ENCODE data around the gene SCTR.

The SCTR gene

GRCh38 chr2:119533560-119533959 is 9.3 kb upstream of the SCTR start:
- TF ChIP-seq CTCF (IDR thresholded peaks at IDR 0.05; ENCODE audit: insufficient read depth, low read length) = no peak
- no peak for TF ChIP-seq POLR2AphosphoS5 (IDR thresholded peaks at IDR 0.05; ENCODE audit: low read depth)
- Histone ChIP-seq H3K27me3 (ENCODE audit: insufficient read depth, poor library complexity, severe bottlenecking) (no peaks in the 10 kb centered on the region), H3K4me3 (replicated peaks; ENCODE audit: insufficient read depth, low read length) (no peak overlapping the region), H3K27ac (replicated peaks) (no peak overlapping the region)
- DNase-seq (ENCODE audit: low read depth in 1 of 2, low spot score in 1 of 2) = no peak

GRCh38 chr2:119531292-119531691 is 7.0 kb upstream of the SCTR start:
- H3K4me3 ChIP-seq (replicated peaks; ENCODE audit: insufficient read depth, low read length) = no peak overlapping the region
- H3K27ac ChIP-seq (replicated peaks) = no peak overlapping the region
- TF ChIP-seq SPI1 (IDR thresholded peaks at IDR 0.05; ENCODE audit: borderline replicate concordance, low read depth) (no peak), CTCF (IDR thresholded peaks at IDR 0.05; ENCODE audit: insufficient read depth, low read length) (no peak), GABPA (IDR thresholded peaks at IDR 0.05; ENCODE audit: low read depth) (no peak), POLR2AphosphoS5 (IDR thresholded peaks at IDR 0.05; ENCODE audit: low read depth) (no peak)
- peaks cover 5% of the 10 kb centered on the region for H3K27me3 ChIP-seq (ENCODE audit: insufficient read depth, poor library complexity, severe bottlenecking)
- no peak for DNase-seq (ENCODE audit: low read depth in 1 of 2, low spot score in 1 of 2)

- H3K4me3 ChIP-seq (replicated peaks; ENCODE audit: insufficient read depth, low read length) = no peak overlapping the region
- no peak overlapping the region for H3K27ac ChIP-seq (replicated peaks)
- TF ChIP-seq REST (IDR thresholded peaks at IDR 0.05; ENCODE audit: insufficient replicate concordance, low read depth) = no peak
- no peak for TF ChIP-seq POLR2AphosphoS5 (IDR thresholded peaks at IDR 0.05; ENCODE audit: low read depth)
- no peak for TF ChIP-seq CTCF (IDR thresholded peaks at IDR 0.05; ENCODE audit: insufficient read depth, low read length)
- TF ChIP-seq GABPA (IDR thresholded peaks at IDR 0.05; ENCODE audit: low read depth) = no peak
- TF ChIP-seq SPI1 (IDR thresholded peaks at IDR 0.05; ENCODE audit: borderline replicate concordance, low read depth) = no peak
- no peak for DNase-seq (ENCODE audit: low read depth in 1 of 2, low spot score in 1 of 2)
- H3K27me3 ChIP-seq (ENCODE audit: insufficient read depth, poor library complexity, severe bottlenecking) = peaks cover 19% of the 10 kb centered on the region
Observed at GRCh38 chr2:119527999-119528398, 3.7 kb upstream of the SCTR start.

- TF ChIP-seq SPI1 (IDR thresholded peaks at IDR 0.05; ENCODE audit: borderline replicate concordance, low read depth) (no peak), GABPA (IDR thresholded peaks at IDR 0.05; ENCODE audit: low read depth) (no peak), POLR2AphosphoS5 (IDR thresholded peaks at IDR 0.05; ENCODE audit: low read depth) (no peak), REST (IDR thresholded peaks at IDR 0.05; ENCODE audit: insufficient replicate concordance, low read depth) (no peak), CTCF (IDR thresholded peaks at IDR 0.05; ENCODE audit: insufficient read depth, low read length) (no peak)
- peaks cover 19% of the 10 kb centered on the region for H3K27me3 ChIP-seq (ENCODE audit: insufficient read depth, poor library complexity, severe bottlenecking)
- no peak overlapping the region for H3K27ac ChIP-seq (replicated peaks)
- no peak overlapping the region for H3K4me3 ChIP-seq (replicated peaks; ENCODE audit: insufficient read depth, low read length)
- DNase-seq (ENCODE audit: low read depth in 1 of 2, low spot score in 1 of 2) = no peak
Observed at GRCh38 chr2:119525614-119526013, 1.3 kb upstream of the SCTR start.
